Choroid plexus epithelial cell (primary cell): ENCODE results near the gene TRAP1.

Experiments used
- DNase-seq: peaks from one replicate; pipeline ENCODE4 v3.0.0-alpha.2; 2010; ENCODE audit warnings: low read depth
- H3K4me3 ChIP-seq: 2 replicates; pipeline ENCODE4 v1.5.1; 2011; ENCODE audit warnings: low read depth, mild to moderate bottlenecking, control low read depth, low read length, moderate library complexity
- TF ChIP-seq, protein P1 (sequence below): conservative IDR thresholded peaks from 2 replicates; pipeline ENCODE4 v1.5.1; 2011; ENCODE audit warnings: low read depth, mild to moderate bottlenecking, control low read depth, inconsistent platforms, low read length, moderate library complexity

The TRAP1 gene

DNA sequence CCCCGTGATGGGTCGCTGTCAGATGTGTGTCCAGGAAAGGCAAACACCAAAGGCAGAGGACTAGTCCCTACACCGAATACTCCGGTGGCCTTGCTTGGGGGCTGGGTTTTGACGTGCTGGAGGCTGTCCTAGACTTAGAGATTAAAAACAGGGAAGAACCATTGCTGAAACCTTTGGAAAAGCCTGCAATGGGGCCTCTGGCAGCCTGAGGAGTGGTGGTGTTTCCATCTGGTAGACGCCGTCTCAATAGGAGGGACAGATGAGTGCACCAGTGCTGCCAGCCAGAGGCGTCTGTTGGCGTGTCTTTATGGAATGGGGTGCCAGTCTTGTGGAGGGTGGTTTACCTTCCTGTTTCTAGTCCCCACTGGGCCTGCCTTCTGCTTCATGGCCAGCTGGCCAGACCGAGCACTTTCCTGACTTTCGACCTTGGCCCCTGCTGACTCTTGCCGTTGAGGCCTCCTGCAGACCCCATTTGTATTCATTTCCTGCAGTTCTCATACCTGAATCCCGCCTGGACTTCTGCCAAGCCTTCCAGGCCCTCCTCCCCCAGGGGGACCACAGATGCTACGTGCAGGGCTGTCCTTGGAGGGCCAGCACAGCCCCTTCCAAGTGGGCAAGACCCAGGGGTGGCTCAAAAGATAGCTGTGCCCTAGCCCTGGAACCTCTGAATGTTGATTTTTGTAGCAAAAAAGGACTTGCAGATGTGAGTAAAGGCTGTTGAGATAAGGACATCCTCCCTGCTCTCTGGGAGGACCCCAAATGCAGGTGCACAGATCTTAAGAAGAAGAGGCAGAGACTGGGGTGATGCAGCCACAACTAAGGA is 64.7 kb downstream of the TRAP1 start:
- TF ChIP-seq, protein P1, sequence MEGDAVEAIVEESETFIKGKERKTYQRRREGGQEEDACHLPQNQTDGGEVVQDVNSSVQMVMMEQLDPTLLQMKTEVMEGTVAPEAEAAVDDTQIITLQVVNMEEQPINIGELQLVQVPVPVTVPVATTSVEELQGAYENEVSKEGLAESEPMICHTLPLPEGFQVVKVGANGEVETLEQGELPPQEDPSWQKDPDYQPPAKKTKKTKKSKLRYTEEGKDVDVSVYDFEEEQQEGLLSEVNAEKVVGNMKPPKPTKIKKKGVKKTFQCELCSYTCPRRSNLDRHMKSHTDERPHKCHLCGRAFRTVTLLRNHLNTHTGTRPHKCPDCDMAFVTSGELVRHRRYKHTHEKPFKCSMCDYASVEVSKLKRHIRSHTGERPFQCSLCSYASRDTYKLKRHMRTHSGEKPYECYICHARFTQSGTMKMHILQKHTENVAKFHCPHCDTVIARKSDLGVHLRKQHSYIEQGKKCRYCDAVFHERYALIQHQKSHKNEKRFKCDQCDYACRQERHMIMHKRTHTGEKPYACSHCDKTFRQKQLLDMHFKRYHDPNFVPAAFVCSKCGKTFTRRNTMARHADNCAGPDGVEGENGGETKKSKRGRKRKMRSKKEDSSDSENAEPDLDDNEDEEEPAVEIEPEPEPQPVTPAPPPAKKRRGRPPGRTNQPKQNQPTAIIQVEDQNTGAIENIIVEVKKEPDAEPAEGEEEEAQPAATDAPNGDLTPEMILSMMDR: no peak
- no peak overlapping the region for H3K4me3 ChIP-seq
- DNase-seq: no peak

DNA sequence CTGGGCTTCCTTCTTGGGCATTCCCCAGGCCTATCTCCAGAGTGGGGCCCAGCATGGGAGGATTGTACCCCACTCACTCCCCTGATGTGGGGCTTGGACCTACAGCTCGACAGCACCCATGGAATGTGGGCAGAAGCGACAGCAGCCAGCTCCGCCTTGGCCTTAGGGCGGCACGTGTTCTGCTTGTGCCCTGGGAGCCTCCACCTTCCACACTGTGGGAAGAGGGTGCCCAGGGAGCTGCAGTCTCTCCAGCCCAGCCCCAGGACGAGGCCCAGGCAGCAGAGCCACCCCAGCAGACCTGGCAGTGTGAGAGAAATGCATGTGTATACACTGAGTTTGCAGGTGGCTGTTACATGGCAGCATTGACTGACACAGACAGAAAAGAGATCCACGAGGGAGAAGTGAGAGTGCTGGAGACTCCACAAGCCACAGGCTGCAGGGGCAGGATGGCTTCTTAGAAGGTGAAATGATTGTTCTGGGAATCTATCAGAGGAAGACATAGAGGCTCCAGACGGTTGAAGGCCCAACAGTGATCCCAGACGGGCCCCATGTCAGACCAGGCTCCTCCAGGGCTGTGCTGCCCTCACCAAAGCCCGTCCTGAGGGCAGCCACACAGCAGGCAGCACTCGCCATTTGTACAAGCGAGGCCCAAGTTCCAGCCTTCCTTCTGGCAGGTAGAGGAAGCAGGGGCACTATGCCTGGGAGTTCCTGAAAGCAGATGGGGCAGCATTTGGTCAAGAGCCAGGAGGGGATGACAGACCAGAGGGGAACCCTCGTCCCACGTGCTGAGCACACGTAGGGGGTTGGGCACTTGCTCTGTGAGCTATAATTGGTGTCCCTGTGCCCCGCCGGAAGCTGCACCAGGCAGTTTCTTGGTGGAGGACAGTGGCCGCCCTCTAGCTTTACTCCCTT is 65.6 kb downstream of the TRAP1 start:
- TF ChIP-seq, protein P1: no peak
- H3K4me3 ChIP-seq: no peak overlapping the region
- no peak for DNase-seq

DNA sequence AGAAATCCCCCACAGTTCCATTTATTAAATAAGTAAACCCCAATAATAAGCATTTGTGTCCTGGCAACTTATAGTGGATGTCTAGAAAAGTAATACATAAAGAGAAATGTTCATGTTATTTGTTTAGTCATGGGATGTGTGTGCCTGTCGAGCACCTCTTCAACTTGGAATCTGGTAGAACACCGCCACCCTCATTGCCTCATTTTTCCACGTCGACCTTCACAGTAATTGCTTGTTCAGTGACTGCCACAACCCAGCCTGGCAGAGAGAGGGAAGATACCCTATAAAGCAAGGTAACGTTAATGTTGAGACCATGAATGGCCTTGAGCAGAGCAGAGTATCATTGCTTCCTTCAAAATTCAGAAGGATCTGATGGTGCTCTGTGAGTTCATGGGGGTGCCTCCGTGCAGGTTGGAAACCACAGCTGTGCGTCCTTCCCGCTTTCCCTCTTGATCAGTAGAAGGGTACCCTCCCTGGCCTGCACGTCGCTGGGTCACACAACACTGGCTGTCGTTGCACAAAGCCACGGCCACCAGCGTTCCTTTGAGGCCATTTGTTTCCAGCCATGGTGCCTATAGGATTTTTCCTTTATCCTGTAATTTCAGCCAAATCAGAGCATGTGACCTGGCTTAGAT is 66.6 kb downstream of the TRAP1 start:
- TF ChIP-seq, protein P1: no peak

DNA sequence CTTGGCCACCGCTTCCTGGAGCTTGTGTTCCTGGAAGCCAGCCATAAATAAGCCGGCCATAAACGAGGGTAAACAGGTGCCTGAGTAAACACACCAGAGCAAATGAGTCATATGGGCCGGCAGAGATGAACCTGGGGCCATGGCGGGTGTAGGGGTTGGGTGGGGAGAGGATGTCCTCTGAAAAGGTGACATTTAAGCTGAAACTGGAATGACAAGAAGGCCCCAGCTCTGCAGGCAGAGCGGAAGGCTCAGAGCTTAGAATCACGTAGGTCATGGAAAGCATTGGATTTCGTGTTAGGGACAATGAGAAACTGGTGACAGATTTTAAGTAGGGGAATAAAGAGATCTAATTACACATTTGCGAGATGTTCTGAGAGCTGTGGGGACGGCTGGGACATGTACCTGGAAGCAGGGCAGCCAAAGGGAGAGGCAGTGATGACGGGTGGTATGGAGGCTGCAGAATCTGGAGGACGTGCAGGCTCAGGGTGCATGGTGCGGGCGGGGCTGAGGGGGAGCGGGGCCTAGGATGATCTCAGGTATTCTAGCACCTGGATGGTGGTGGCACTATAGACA is 70.9 kb downstream of the TRAP1 start:
- TF ChIP-seq, protein P1: no peak
- H3K4me3 ChIP-seq: no peak overlapping the region
- peak; percentile 31 for DNase-seq

More for the DNA sequence above, 66.6 kb downstream of the TRAP1 start:
- DNase-seq: no peak
- H3K4me3 ChIP-seq: no peak overlapping the region

DNA sequence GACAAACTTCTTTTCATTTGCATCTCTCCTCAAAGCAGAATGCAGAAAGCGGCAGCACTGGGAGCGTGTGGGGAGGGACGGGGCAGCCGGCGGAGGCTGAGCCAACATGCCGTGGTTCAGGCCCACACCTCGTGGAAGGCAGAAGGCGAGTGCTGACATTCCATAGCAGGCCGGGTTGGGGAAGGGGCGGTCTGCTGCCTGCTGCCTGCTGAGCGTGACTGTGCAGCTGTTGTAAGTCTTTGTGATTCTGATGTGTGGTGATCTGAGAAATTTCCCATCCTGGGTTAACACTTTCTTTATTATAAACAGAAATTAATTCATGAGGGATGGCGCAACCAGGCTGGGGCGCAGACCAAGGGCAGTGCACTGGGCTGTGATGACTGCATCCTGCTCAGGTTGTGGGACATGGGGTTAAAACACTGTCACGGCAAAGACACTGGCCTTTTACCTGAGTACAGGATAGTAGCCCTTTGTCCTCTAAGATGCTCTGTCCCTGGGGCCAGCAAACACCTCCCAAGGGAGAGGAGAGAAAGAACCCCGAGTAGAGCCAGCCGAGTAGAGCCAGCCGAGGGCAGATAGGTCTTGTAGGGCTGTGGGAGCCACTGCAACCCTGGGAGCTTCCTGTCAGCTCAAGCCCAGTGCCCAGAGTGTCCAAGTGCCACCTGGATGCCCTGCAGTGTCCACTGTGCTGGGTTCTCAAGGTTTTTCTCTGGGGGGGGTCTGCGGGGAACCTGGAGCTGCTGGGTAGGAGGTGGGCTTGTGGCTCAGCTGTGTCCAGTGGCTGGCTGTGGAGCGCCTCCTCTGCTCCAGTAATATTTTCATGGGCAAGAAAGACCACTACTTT is 71.6 kb downstream of the TRAP1 start:
- peak; percentile 92 for DNase-seq
- no peak overlapping the region for H3K4me3 ChIP-seq
- TF ChIP-seq, protein P1: no peak

- TF ChIP-seq, protein P1: no peak
Observed at GRCh38 chr16:3645108-3645503, 72.2 kb downstream of the TRAP1 start.

More at GRCh38 chr16:3645108-3645503, 72.2 kb downstream of the TRAP1 start:
- H3K4me3 ChIP-seq: no peak overlapping the region
- no peak for DNase-seq
